GM23248 (cell line): ENCODE results near the gene SH3RF3.

Experiments used
- EZH2 ChIP-seq: fragments of 200-600 bp; sonication (generic); IDR thresholded peaks from 2 replicates; pipeline ENCODE4 v1.6.1; 2018; ENCODE audit warnings: antibody characterized with exemption, mild to moderate bottlenecking; ENCODE audit not compliant: insufficient read depth, poor library complexity, severe bottlenecking
- EZH2phosphoT487 ChIP-seq: fragments of 200-600 bp; sonication (generic); IDR thresholded peaks from 2 replicates; pipeline ENCODE4 v1.6.1; 2018; ENCODE audit warnings: antibody characterized with exemption, moderate library complexity, mild to moderate bottlenecking, low read depth; ENCODE audit not compliant: insufficient read depth

DNA sequence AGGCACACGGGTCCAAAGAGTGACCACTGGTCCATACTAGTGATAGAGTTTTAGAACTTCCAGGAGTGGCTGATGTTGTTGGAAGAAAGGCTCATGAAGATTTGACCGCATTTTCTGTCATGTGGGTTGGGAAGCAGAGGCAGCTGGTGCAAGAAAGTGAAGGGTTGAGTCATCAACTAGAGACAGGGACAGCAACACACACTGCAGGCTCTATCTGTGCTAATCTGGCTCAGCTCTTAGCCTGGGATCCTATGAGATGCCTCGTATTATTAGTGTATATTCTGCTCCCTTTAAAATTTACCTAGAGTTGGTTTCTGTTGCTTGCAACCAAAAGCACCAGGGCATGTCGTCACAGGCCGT is 2.5 kb upstream of the SH3RF3 start:
- no peak for TF ChIP-seq EZH2
- no peak for TF ChIP-seq EZH2phosphoT487
